ENCODE measurements around the gene PPP1R14C. TPM values are rescaled to one million over a fixed set of nuclear protein-coding genes. Genes with fewer than 3 reads are reported as not detected.

Gene PPP1R14C
- polyA plus RNA-seq, 1 donor (not counting 4 experiments of a cell fraction or from before 2014, with no cell fraction given), result 50.6 TPM

DNA sequence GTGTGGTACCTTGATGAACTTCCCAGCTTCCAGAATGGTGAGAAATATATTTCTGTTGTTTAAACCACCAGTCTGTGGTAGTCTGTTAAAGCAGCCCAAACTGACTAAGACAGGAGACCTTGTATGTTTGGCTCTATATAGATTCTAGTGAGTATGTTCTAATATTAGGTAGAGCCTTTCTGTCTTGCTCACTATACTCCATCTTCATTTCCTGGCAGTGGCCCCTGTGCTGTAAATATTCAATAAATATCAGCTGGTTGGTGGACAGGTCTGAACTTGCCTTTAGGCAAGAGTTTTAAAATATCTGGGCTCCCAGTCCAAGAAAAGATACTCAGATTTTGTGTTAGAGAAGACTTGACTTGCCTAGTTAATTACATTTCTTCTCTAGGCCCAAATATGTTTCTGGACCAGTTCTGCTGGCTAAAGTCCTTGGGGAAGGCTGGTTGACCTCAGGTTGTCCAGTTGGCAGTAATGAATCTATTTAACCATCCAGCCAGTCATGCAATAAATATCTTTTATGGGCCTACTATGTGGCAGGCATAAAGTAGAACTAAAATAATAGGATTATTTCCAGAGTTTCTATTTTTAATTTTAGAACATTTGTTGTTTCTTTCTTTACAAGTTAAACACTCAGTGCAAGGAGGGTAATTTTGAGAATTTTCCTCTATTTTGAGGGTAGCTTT is 22.3 kb downstream of the PPP1R14C start:
- peaks cover 3% of the 10 kb centered on the region for H3K9me1 ChIP-seq (ENCODE audit: control insufficient read depth, extremely low read depth, insufficient read depth, low read length)
- no peaks in the 10 kb centered on the region for H3K9me3 ChIP-seq (ENCODE audit: control insufficient read depth, low read depth, low read length)
- peaks cover 2% of the 10 kb centered on the region for H4K20me1 ChIP-seq (ENCODE audit: control insufficient read depth, extremely low read depth, insufficient read depth, low read length)
- no peak overlapping the region for H3K9ac ChIP-seq (ENCODE audit: control insufficient read depth, extremely low read depth, insufficient read depth, low read length)
- TF ChIP-seq EZH2 (IDR thresholded peaks at IDR 0.05; ENCODE audit: low read length) (no peak), CTCF (optimal IDR thresholded peaks at IDR 0.05 in 1 of 3, IDR thresholded peaks at IDR 0.05 in 1 of 3, conservative IDR thresholded peaks at IDR 0.05 in 1 of 3; ENCODE audit: extremely low read depth in 1 of 3, insufficient read depth in 2 of 3, low read length in 3 of 3) (no peak)
- H3K4me3 ChIP-seq (ENCODE audit: control insufficient read depth in 2 of 3, extremely low read depth in 1 of 3, insufficient read depth in 2 of 3, low read depth in 1 of 3, low read length in 3 of 3), result peak overlapping the region in 1 of 3 experiments; percentile 46
- no peaks in the 10 kb centered on the region for H3K27me3 ChIP-seq (ENCODE audit: control insufficient read depth, extremely low read depth, insufficient read depth, low read length)
- DNase-seq (ENCODE audit: low read depth, low spot score) (no peak), FAIRE-seq (peak; percentile 41)
- peaks cover 57% of the 10 kb centered on the region for H3K79me2 ChIP-seq (ENCODE audit: control insufficient read depth, insufficient read depth, low read length)
- peak overlapping the region; percentile 73 for H3K4me2 ChIP-seq (ENCODE audit: control insufficient read depth, extremely low read depth, insufficient read depth, low read depth, low read length)
- dilution Hi-C loops (cut with MboI; ENCODE audit: extremely low pct_ligation_motif_present, low sequenced_read_pairs), result no loop called here
- H3K36me3 ChIP-seq (ENCODE audit: control insufficient read depth in 2 of 2, extremely low read depth in 1 of 2, insufficient read depth in 2 of 2, low read length in 2 of 2), result peaks cover 1 to 2% of the 10 kb centered on the region in 2 experiments
- H3K27ac ChIP-seq (ENCODE audit: control insufficient read depth, insufficient read depth, low read length), result peak overlapping the region; percentile 31
- H3K4me1 ChIP-seq (ENCODE audit: control insufficient read depth, extremely low read depth, insufficient read depth, low read length), result peaks cover 18% of the 10 kb centered on the region
- H2AFZ ChIP-seq (ENCODE audit: control insufficient read depth, low read length), result no peak overlapping the region

- Histone ChIP-seq H3K4me1 (ENCODE audit: control insufficient read depth, extremely low read depth, insufficient read depth, low read length) (peaks cover 18% of the 10 kb centered on the region), H3K9me1 (ENCODE audit: control insufficient read depth, extremely low read depth, insufficient read depth, low read length) (peaks cover 3% of the 10 kb centered on the region), H3K36me3 (ENCODE audit: control insufficient read depth in 2 of 2, extremely low read depth in 1 of 2, insufficient read depth in 2 of 2, low read length in 2 of 2) (peaks cover 1 to 2% of the 10 kb centered on the region in 2 experiments), H3K27me3 (ENCODE audit: control insufficient read depth, extremely low read depth, insufficient read depth, low read length) (no peaks in the 10 kb centered on the region), H3K27ac (ENCODE audit: control insufficient read depth, insufficient read depth, low read length) (no peak overlapping the region), H3K9me3 (ENCODE audit: control insufficient read depth, low read depth, low read length) (no peaks in the 10 kb centered on the region), H3K79me2 (ENCODE audit: control insufficient read depth, insufficient read depth, low read length) (peaks cover 59% of the 10 kb centered on the region), H3K4me3 (ENCODE audit: control insufficient read depth in 2 of 3, extremely low read depth in 1 of 3, insufficient read depth in 2 of 3, low read depth in 1 of 3, low read length in 3 of 3) (no peak overlapping the region), H3K9ac (ENCODE audit: control insufficient read depth, extremely low read depth, insufficient read depth, low read length) (no peak overlapping the region), H4K20me1 (ENCODE audit: control insufficient read depth, extremely low read depth, insufficient read depth, low read length) (peaks cover 2% of the 10 kb centered on the region), H2AFZ (ENCODE audit: control insufficient read depth, low read length) (no peak overlapping the region), H3K4me2 (ENCODE audit: control insufficient read depth, extremely low read depth, insufficient read depth, low read depth, low read length) (no peak overlapping the region)
- TF ChIP-seq EZH2 (IDR thresholded peaks at IDR 0.05; ENCODE audit: low read length) (no peak), CTCF (optimal IDR thresholded peaks at IDR 0.05 in 1 of 3, IDR thresholded peaks at IDR 0.05 in 1 of 3, conservative IDR thresholded peaks at IDR 0.05 in 1 of 3; ENCODE audit: extremely low read depth in 1 of 3, insufficient read depth in 2 of 3, low read length in 3 of 3) (no peak)
- DNase-seq (ENCODE audit: low read depth, low spot score) (no peak), FAIRE-seq (no peak)
- dilution Hi-C loops (cut with MboI; ENCODE audit: extremely low pct_ligation_motif_present, low sequenced_read_pairs), result no loop called here
Measured at GRCh38 chr6:150167479-150167873, 24.6 kb downstream of the PPP1R14C start.

Measured in keratinocyte (primary cell).